Measurements from ENCODE around the gene CCDC158.
"Not testable (repeated sequence)": the region's sequence is repeated elsewhere in the genome, so short reads cannot be mapped to it uniquely, and the experiment has no call there.

CCDC158 gene

GRCh38 chr4:76420762-76421581, at the start of gene CCDC158:
Gene CCDC158 (minus strand): TSS chr4:76421141. CDS start chr4:76403207, 17,934 bp downstream.
- DNase-seq (ENCODE audit: low spot score): no peak

GRCh38 chr4:76470532-76470931, 49.6 kb upstream of the CCDC158 start:
- no peak for DNase-seq (ENCODE audit: low spot score)

- no peak for DNase-seq (ENCODE audit: low spot score)
These were observed 49.1 kb upstream of the CCDC158 start for GRCh38 chr4:76470064-76470463.

DNA sequence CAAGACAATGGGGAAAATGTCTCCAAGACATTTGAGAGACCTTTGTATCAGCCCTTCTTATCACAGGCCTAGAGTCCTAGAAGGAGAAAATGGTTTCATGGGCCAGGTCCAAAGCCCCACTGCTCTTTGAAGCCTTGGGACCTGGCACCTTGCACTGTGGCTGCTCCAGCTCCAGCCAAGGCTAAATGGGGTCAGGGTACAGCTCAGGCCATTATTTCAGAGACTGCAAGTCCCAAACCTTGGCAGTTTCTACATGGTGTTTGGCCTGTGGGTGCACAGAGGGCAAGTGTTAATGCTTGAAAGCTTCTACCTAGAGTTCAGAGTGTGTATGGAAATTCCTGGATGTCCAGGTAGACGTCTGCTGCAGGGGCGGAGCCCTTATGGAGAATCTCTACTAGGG, 42.6 kb upstream of the CCDC158 start:
- DNase-seq (ENCODE audit: low spot score): no peak

GRCh38 chr4:76459291-76459723, 38.4 kb upstream of the CCDC158 start:
- no peak for DNase-seq (ENCODE audit: low spot score)

GRCh38 chr4:76458825-76459224, 37.9 kb upstream of the CCDC158 start:
- DNase-seq (ENCODE audit: low spot score): no peak

- no peak for DNase-seq (ENCODE audit: low spot score)
These were observed 37.4 kb upstream of the CCDC158 start for GRCh38 chr4:76458297-76458696.

- no peak for DNase-seq (ENCODE audit: low spot score)
These were observed 36.9 kb upstream of the CCDC158 start for GRCh38 chr4:76457885-76458284.

- not testable (repeated sequence) for DNase-seq (ENCODE audit: low spot score)
These were observed 33.1 kb upstream of the CCDC158 start for GRCh38 chr4:76454073-76454472.

DNA sequence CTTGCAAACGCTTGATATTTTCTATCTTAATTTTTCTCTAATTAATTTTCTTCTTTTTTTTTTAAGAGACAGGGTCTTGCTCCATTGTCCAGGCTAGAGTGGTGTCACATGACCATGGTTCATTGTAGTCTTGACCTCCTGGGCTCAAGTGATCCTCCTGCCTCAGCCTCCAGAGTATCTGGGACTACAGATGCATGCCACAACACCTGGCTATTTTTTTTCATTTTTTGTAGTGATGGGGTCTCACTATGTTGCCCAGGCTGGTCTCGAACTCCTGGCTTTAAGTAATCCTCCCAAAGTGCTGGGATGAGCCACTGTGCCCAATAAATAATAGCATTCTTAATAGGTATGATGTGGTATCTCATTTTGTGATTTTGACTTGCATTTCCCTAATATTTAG, 32.3 kb upstream of the CCDC158 start:
- no peak for DNase-seq (ENCODE audit: low spot score)

GRCh38 chr4:76449833-76450232, 28.9 kb upstream of the CCDC158 start:
- no peak for DNase-seq (ENCODE audit: low spot score)

DNA sequence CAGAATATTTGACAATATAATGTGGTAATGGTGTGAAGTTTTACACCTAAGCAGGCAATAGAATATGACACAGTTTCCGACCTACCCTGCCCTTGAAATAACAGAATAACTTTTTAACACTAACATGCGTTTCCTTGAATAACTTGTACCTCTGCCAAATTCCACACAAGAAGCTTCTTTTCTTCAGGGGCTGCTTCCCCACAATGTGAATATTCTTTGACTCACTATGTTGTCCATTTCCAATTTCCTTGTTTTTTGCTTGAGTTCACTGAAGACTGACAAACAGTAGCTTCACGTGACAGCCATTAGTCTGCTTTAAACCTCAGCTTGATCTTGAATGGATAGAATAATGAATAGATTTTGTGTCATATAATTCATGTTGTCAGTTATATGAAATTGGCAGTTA, 28.4 kb upstream of the CCDC158 start:
- no peak for DNase-seq (ENCODE audit: low spot score)

- no peak for DNase-seq (ENCODE audit: low spot score)
These were observed 27.3 kb upstream of the CCDC158 start for GRCh38 chr4:76448211-76448610.

- no peak for DNase-seq (ENCODE audit: low spot score)
These were observed 26.5 kb upstream of the CCDC158 start for GRCh38 chr4:76447393-76447851.

DNA sequence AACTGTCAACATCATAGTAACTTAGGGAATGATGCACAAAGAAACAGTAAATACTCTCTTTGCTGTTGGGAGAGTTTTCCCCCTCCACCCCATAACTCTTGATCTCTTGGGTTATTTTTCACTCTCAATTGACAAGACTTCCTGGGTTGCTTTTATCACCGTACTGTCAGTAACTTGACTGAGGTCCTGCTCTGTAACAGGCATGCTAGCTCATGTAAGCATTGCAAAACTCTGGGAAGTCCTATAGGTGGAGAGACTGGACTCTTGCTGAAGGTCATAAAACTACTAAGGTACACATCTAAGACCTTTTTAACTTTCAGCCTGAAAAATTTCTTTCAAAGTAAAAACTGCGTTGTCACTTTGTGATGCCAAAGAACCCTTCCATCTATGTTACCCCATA, 25.0 kb upstream of the CCDC158 start:
- DNase-seq (ENCODE audit: low spot score): no peak

- DNase-seq (ENCODE audit: low spot score): no peak
These were observed 22.4 kb upstream of the CCDC158 start for GRCh38 chr4:76443376-76443775.

GRCh38 chr4:76442807-76443206, 21.9 kb upstream of the CCDC158 start:
- no peak for DNase-seq (ENCODE audit: low spot score)

- no peak for DNase-seq (ENCODE audit: low spot score)
These were observed 20.9 kb upstream of the CCDC158 start for GRCh38 chr4:76441881-76442280.

- no peak for DNase-seq (ENCODE audit: low spot score)
These were observed 18.6 kb upstream of the CCDC158 start for GRCh38 chr4:76439491-76439890.

GRCh38 chr4:76435528-76436319, 14.8 kb upstream of the CCDC158 start:
- DNase-seq (ENCODE audit: low spot score): no peak

DNA sequence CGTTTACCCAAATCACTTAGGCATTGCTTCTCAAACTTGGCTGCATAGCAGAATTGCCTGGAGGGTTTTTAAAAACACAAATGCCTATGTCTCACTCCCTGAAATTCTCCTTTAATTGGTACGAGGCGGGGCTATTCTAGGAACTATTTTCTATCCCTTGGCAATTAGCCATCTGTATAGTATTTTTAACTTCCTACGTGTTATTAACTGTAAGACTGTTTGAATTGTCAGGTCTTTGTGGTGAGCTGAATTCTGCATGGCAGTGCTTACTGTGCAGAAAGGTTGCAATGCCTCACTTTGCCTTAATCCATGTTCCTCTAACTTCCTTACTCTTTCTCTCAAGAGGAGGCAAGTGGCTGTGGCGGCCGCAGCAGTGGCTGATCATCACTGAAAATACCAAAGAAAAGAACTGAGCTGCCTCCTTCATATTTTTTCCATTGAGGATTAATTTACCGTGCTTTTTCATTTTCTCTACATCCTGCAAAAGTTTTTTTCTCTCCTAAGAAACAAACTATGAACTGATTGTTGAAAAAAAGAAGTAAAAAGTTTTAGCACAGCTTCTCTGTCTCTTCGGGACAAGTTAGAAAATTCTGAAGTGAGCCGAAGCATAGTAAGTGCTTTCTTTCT, 14.1 kb upstream of the CCDC158 start, which contains the start of gene SHROOM3:
Gene SHROOM3, plus strand, starts transcription at position 329 of the 627 bp plus-strand sequence. CDS start 824 bp downstream, outside the sequence.
- DNase-seq (ENCODE audit: low spot score): no peak

Data from hematopoietic multipotent progenitor cell treated with erythropoietin and hydrocortisone succinate and interleukin-3 and kit ligand, for 17 days (in vitro differentiated cells).